Fibroblast of villous mesenchyme (primary cell): Measurements from ENCODE around the gene AGT. TPM values are rescaled to one million over a fixed set of nuclear protein-coding genes. Genes with fewer than 3 reads are reported as not detected.

Experiments used
- DNase-seq: peaks from one replicate; pipeline ENCODE4 v3.0.0-alpha.2; 2010; ENCODE audit warnings: low read depth
- H3K4me3 ChIP-seq: 2 replicates; pipeline ENCODE4 v1.5.1; 2011; ENCODE audit warnings: low read depth, mild to moderate bottlenecking, low read length
- total RNA-seq: library from RNA; depleted of rRNA; stranded (reverse); fragments of >200 nt; gene quantifications from 2 replicates; pipeline ENCODE4 v1.2.3, GENCODE V29; 2012
- TF ChIP-seq, protein P1 (sequence below): IDR thresholded peaks from 2 replicates; pipeline ENCODE4 v1.5.1; 2012; ENCODE audit warnings: low read depth, mild to moderate bottlenecking, low read length; ENCODE audit not compliant: insufficient read depth

The AGT gene
- total RNA-seq: 0.32 TPM in 1 of 2 replicates, not detected in the other

- peak; percentile 61 for DNase-seq
- H3K4me3 ChIP-seq: no peak within 1 kb of the TSS
- TF ChIP-seq, protein P1, sequence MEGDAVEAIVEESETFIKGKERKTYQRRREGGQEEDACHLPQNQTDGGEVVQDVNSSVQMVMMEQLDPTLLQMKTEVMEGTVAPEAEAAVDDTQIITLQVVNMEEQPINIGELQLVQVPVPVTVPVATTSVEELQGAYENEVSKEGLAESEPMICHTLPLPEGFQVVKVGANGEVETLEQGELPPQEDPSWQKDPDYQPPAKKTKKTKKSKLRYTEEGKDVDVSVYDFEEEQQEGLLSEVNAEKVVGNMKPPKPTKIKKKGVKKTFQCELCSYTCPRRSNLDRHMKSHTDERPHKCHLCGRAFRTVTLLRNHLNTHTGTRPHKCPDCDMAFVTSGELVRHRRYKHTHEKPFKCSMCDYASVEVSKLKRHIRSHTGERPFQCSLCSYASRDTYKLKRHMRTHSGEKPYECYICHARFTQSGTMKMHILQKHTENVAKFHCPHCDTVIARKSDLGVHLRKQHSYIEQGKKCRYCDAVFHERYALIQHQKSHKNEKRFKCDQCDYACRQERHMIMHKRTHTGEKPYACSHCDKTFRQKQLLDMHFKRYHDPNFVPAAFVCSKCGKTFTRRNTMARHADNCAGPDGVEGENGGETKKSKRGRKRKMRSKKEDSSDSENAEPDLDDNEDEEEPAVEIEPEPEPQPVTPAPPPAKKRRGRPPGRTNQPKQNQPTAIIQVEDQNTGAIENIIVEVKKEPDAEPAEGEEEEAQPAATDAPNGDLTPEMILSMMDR: no peak
These were observed at the start of gene AGT for GRCh38 chr1:230713915-230714764. Gene AGT (minus strand): TSS chr1:230714122. CDS start chr1:230710823, 3,299 bp downstream.

DNA sequence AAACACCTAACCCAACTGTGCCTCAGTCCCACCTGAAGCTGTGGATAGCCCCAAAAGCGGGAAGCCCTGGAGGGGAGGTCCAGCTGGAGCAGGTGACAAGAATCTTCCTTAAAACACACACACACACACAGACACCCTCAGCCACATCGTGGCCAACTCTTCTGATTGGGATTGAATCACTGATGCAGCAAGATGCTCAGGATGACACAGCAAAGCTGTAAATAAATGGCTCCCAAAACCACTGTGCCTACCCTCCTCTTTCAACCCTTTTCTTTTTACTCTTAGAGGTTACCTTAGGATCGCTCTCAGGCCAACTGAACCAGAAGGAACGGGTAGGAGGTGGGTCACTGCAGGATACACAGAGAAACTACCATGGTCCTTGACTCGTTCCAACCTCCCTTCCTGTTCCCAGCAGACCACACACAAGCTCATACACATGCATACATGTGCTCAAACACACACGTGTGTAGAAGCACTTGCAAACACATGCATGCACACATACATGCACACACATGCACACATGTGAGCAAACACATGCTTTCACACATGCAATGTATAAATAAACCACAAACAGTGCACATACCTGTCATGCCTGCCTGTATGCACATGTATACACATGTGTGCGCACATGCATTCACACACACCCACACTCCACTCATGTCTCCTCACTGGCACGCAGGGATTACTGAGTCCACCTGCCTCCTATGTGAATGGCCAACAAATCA lies 47.7 kb upstream of the AGT start:
- no peak overlapping the region for H3K4me3 ChIP-seq
- TF ChIP-seq, protein P1: no peak
- no peak for DNase-seq

DNA sequence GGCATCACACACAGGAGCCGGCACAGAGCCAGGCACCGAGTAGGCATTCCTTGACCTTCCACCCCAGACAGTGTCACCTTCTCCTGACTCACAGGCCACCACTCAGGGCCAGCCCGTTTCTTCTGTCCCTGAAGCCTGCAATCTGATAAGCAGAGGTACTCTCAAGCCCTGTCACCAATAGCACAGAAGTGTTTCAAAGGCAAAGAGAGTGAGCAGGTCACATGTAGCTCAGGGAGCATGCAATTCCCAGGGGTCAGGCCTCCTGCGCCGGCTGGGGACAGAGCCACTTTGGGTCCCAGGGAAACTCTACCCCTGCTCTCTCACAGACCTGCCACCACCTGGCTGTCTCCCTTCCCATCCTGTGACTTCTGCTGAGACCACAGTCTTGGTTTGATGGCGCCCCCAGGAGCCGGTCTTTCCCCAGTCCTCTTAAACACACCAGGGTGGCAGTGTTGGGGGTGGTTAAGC lies 46.5 kb upstream of the AGT start:
- no peak for DNase-seq
- TF ChIP-seq, protein P1: no peak
- no peak overlapping the region for H3K4me3 ChIP-seq

GRCh38 chr1:230759369-230760065 lies 45.6 kb upstream of the AGT start:
- no peak for DNase-seq
- no peak overlapping the region for H3K4me3 ChIP-seq
- TF ChIP-seq, protein P1: no peak

DNA sequence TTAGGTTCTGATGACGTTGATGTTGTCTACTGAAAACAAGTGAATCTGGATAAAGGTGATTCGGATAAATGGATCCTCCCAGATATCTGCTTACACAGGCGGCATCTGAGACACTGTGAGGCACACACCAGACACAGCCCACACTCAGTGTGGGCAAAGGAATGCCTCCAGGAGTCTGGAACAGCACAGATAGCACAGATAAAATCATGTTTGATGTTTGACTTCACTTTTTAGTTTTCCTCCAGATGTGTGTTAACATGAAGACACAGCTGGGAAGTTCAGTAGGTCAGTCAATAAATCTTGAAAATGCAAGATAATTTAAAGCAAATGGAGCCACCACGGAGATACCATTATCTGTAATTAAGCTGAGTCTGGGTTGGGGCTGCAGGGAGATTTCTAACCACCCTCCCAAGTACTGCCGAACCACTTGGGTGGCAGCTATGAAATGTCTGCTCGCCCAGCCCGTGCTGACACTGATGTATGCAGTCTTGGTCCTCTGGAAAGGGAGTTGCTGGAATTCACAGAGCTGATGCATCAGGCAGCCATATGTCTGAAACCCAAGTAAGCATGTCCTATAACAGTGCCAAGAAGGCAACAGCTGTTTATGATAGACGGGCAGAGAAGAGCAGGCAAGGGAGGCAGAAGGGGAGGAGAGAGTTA lies 44.9 kb upstream of the AGT start:
- TF ChIP-seq, protein P1: no peak
- DNase-seq: peak; percentile 83
- no peak overlapping the region for H3K4me3 ChIP-seq
